H1 (cell line): ENCODE results near the gene TRIM44. TPM values are rescaled to one million over a fixed set of nuclear protein-coding genes. Genes with fewer than 3 reads are reported as not detected.

Experiments used
- RFX5 ChIP-seq: IDR thresholded peaks from 2 replicates; pipeline ENCODE4 v1.6.1; 2011; ENCODE audit warnings: low read depth, low read length, improper control_type of control experiment, borderline replicate concordance
- polyA plus RNA-seq, 7 experiments: library from polyadenylated mRNA; depleted of rRNA in 3 of 7; stranded (reverse) in 5 of 7; unstranded in 2 of 7; fragments of >200 nt in 5 of 7; fragments of 200-250 nt in 2 of 7; gene quantifications; 1 replicate in 5 of 7; 2 replicates in 1 of 7; 4 replicates in 1 of 7; pipeline versions ENCODE4 v1.2.1 to v1.2.3, GENCODE V29; 2011 to 2013; ENCODE audit warnings: missing spikeins in 2 of 7, mixed read lengths in 2 of 7
- total RNA-seq: library from RNA; stranded (reverse); fragmentation: NEBNext Ultra II Directional; extraction: Animal tissue kit (Norgen Biotek cat#: 25700); gene quantifications from 2 replicates; pipeline ENCODE4 v1.2.1, GENCODE V29; 2021
- TF ChIP-seq, protein P1 (sequence below), 3 experiments: IDR thresholded peaks; 1 replicate in 2 of 3; 2 replicates in 1 of 3; pipeline versions ENCODE4 v1.5.1 to v1.6.1; 2011; ENCODE audit warnings: low read length in 3 of 3, mild to moderate bottlenecking in 3 of 3, inconsistent platforms in 2 of 3, low read depth in 1 of 3, moderate library complexity in 1 of 3; ENCODE audit not compliant: insufficient read depth in 1 of 3; ENCODE audit errors: control extremely low read depth in 1 of 3
- TF ChIP-seq, protein P2 (sequence below): IDR thresholded peaks from 2 replicates; pipeline ENCODE4 v1.6.1; 2012; ENCODE audit warnings: inconsistent platforms

The TRIM44 gene
- total and polyA plus RNA-seq, 2 of the 8 experiments (the other 6 are each of a cell fraction or from before 2014, with no cell fraction given), result 13.9 to 34.4 TPM

DNA sequence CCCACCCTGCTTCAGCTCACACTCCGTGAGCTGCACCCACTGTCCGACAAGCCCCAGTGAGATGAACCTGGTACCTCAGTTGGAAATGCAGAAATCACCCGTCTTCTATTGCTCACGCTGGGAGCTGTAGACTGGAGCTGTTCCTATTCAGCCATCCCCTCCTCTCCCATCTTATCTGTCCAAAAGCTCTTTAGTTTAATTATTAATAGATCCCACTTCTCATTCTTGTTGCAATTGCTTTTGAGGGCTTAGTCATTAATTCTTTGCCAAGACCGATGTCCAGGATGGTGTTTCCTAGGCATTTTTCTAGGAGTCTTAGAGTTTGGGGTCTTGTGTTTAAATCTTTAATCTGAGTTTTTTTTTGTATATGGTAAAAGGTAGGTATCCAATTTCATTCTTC is 116.8 kb downstream of the TRIM44 start (continued):
- TF ChIP-seq, protein P1, sequence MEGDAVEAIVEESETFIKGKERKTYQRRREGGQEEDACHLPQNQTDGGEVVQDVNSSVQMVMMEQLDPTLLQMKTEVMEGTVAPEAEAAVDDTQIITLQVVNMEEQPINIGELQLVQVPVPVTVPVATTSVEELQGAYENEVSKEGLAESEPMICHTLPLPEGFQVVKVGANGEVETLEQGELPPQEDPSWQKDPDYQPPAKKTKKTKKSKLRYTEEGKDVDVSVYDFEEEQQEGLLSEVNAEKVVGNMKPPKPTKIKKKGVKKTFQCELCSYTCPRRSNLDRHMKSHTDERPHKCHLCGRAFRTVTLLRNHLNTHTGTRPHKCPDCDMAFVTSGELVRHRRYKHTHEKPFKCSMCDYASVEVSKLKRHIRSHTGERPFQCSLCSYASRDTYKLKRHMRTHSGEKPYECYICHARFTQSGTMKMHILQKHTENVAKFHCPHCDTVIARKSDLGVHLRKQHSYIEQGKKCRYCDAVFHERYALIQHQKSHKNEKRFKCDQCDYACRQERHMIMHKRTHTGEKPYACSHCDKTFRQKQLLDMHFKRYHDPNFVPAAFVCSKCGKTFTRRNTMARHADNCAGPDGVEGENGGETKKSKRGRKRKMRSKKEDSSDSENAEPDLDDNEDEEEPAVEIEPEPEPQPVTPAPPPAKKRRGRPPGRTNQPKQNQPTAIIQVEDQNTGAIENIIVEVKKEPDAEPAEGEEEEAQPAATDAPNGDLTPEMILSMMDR (IDR thresholded peaks at IDR 0.05; ENCODE audit: control extremely low read depth in 1 of 3, insufficient read depth in 1 of 3, low read depth in 1 of 3, low read length in 3 of 3), result no peak
- TF ChIP-seq RFX5, result no peak
- TF ChIP-seq, protein P2, sequence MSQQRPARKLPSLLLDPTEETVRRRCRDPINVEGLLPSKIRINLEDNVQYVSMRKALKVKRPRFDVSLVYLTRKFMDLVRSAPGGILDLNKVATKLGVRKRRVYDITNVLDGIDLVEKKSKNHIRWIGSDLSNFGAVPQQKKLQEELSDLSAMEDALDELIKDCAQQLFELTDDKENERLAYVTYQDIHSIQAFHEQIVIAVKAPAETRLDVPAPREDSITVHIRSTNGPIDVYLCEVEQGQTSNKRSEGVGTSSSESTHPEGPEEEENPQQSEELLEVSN, result no peak
